NCI-H524 (cell line): ENCODE results near the gene ZNF366.
A peak's percentile ranks its signal among the peaks of the same experiment; 100 is the strongest.
"Not testable (repeated sequence)": the region's sequence is repeated elsewhere in the genome, so short reads cannot be mapped to it uniquely, and the experiment has no call there.

Experiments
- DNase-seq, 2 experiments: peaks; one replicate each; lab custom pipeline; 2025; lab: John Stamatoyannopoulos, UW

ZNF366 gene

DNA sequence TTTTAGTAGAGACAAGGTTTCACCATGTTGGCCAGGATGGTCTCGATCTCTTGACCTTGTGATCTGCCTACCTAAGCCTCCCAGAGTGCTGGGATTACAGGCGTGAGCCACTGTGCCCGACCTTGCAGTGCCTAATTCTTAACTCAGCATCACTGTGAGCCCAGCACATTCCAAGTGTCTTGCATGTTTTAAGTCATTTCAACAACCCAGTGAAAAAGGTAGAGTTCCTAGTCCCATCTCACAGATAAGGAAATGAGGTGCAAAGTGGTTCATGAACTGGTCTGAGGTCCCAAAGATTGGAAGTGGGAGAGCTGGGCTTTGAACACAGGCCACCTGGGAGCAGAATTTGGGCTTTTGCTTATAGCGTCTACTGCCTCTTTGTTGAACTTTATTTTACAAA lies 68.0 kb downstream of the ZNF366 start:
- no peak for DNase-seq

DNA sequence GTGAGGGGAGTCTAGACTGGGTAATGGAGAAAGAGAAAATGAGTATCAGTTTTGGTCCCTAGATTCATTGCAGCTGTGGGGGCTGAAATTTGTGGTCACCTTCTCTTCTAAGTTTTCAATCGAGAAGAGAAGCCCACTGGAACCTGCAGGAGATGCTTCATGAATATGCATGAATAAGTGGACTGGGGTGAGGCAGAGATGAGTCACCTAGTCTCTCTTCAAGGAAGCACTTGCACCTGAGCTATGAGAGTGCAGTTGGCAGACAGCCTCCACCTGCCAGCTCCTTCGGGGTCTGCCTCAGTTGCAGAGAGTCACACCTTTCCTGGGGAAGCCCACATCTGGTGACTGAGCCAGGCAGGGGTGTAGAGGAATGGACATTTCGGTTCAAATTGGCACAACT lies 69.1 kb downstream of the ZNF366 start:
- no peak for DNase-seq

DNA sequence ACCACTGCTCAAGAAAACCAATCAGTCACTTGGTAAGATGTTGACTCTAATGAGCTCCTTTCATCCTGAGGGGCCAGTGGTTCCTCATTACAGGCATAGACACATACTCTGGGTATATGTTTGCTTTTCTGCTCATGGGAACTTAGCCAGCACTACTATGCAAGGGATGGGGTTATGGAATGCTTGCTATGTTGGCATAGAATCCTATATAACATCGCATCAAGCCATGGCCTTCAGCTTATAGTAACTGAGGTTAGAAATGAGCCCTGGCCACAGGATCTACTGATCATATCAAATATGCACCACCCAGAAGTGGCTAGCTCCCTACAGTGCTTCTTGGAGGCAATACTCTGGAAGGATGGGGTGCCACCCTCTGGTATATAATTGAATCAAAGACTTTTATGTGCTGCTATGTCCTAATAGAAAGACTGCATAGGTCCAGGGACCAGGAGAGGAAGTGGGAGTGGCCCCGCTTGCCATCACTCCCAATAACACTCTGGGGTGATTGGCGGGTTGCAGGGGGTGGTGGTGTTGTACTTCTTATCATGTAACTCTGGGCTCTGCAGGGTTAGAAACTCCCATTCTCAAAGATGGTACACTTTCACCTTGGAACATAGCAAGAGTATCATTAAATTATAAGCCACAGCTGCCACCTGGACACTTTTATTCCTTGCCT lies 70.3 kb downstream of the ZNF366 start:
- no peak for DNase-seq

DNA sequence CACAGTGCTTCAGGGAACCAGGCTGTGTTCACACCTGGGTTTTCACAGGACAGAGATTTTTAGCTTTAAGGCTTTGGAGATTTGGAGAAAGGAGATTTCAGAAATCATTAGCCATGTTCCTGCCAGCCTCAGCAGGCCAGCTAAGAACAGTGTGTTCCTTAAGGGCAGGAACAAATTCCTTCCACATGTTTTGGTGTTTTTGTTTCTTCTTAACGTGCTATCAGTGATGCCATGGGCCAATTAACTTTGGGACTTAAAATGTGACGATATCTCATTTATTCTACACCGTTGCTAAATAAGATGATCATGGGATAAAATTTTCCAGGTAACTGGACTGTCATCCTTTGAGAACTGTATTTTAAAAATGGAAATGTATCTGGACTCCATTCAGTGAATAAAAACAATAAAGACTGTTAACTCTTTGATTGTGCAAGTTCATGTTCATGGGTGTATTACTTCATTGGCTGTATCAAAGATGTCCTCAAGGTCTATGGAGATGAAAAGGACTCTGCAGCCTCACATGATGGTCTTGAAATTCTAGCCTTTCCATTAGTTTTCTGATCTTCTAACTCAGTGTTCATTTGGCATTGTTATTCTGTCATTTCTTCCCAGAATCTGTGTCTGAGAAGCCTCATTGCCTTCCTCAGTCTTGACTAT lies 72.3 kb downstream of the ZNF366 start:
- DNase-seq = no peak

DNA sequence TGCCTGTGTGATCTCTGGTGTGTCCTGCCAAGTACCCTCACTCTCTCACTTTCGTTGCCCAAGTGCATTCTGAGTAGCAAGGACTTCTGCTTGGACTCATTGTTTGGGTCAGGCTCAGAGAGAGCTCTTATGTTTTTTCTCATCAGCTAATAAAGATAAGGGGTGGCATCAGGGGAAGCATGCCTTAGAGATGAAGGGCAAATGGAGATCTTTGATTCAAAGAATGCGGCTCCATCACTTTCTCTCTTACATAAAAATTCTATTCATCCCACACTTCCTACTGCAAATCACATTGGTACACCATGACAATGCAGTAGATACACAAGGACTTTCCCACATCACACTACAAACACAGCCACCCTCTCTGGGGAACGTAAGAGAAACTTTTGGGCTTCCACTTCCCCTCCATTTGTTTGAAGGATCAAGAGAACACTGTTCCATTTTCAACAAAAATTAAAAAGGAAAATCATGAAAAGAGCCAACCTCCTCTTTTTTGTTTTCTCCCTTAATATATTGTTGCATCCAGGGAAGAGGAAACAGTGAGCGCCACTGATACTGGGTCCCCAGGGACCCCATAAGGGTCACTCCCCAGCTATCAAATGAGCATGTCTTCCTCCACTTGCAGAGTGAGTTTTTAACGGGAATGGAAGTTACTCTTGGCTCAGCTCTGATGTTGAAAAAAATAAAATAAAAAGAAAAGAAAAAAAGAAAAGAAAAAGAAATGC lies 73.0 kb downstream of the ZNF366 start:
- no peak for DNase-seq

GRCh38 chr5:72433522-72433921 lies 73.7 kb downstream of the ZNF366 start:
- DNase-seq = no peak

DNA sequence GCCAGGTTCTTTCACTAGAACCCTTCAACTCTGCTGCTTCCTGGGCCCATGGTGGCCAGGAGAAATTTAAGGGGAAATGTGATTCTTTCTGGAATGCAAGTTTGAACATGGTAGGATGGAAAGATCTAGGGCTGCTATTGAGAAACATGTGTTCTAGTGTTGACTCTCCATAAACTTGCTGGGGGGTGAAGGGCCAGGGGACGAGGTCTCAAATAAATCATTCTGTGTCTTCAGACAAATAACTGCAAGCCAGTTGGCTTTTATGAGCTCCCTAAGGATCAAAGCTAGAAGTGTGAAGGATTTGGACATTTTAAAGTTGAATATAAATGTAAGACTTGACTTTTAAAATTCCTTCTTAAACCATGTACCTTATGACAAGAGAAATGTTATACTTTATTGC lies 78.5 kb downstream of the ZNF366 start:
- DNase-seq = no peak

DNA sequence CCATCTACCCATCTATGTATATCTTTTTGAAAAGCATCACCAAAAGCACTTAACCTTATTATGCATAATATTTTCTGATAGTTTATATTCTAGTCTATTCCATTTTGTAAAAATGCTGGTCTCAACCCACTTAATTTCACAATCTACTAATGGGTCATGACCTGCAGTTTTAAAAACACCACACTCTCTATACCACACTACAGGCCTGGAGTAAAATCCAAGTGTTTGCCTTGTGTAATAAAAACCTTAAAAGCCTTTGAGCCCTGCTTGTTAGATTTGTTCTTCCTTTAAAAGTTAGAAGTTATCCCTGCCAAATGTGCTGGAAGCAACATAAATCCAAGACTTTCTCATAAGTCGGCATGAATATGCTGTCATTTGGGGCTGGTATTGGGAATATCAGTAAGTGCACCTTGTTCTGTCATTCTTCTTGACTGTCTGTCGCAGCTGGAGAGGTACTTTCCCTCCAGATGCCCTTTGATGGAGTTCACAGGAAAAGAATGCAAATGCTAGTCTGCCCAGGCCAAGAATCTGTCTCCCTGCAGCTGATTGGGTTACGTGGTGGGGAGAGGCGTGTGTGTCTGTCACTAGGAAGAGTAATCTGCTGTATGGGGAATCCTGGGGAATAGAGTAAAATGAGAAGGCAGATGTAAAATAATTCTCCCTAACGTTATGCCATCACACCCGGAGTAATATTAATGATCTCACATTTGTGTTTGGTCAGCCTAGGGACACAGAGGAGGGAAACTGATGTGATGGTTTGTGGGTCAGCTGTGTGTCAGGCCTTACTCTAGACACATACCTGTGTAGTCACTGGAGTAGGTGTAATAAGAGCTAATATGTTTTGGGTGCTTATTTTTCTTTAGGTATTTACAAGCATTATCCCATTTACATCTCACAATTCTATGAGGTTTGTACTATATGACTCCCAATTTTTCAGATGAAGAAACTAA lies 79.4 kb downstream of the ZNF366 start:
- peak in 1 of 2 experiments; percentile 15 for DNase-seq

DNA sequence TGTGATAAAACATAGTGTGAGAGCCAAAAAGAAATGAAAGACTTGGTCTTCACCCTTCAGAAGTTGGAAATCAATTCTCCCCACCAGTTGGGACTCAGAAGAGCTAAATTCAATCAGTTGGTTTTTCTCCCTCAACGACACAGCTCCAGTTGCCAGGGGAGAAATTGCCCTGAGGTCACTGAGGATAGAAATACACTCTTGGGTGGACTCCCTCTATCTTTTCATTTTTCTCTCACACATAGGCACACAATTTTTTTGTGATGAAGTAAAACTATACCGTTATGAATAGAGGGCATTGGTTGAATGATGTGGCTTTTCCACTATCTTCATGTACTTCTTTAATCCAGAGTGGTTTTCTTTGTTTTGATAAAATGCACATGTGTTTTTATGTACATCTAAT lies 80.2 kb downstream of the ZNF366 start:
- no peak for DNase-seq

GRCh38 chr5:72426019-72426418 lies 81.2 kb downstream of the ZNF366 start:
- DNase-seq = no peak

GRCh38 chr5:72418271-72418670 lies 88.9 kb downstream of the ZNF366 start:
- no peak for DNase-seq

GRCh38 chr5:72417333-72418062 lies 89.7 kb downstream of the ZNF366 start:
- no peak for DNase-seq

GRCh38 chr5:72415616-72416325 lies 91.4 kb downstream of the ZNF366 start:
- DNase-seq = no peak

GRCh38 chr5:72412283-72413055 lies 94.7 kb downstream of the ZNF366 start:
- DNase-seq = no peak

- no peak for DNase-seq
Measured at GRCh38 chr5:72410688-72411295, 96.4 kb downstream of the ZNF366 start.

- no peak for DNase-seq
Measured at GRCh38 chr5:72408603-72409002, 98.6 kb downstream of the ZNF366 start.

- no peak for DNase-seq
Measured at GRCh38 chr5:72408127-72408526, 99.1 kb downstream of the ZNF366 start.

GRCh38 chr5:72407541-72407940 lies 99.7 kb downstream of the ZNF366 start:
- DNase-seq = no peak

DNA sequence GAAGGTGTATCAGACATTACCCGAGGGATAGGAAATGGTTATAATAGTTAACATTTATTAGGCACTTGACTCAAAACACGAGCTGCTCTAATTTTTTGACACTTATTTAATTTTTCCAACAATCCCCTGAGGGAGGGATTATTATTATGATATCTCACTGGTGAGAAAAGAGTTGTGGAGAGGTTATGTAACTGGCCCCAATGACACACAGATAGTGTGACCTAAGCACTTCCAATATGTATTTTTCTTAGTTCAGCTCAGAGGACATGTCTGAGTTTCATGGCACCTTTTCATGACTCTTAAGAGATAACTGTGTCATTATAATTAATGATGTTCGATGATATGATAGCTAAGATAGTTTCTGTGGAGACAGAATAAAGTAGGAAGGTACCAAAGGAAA lies 100.1 kb downstream of the ZNF366 start:
- DNase-seq = no peak

GRCh38 chr5:72404771-72405170 lies 102.4 kb downstream of the ZNF366 start:
- DNase-seq = not testable (repeated sequence)
